ENCODE results near the gene SULT1A2.
"Not testable (repeated sequence)": the region's sequence is repeated elsewhere in the genome, so short reads cannot be mapped to it uniquely, and the experiment has no call there.

The SULT1A2 gene

DNA sequence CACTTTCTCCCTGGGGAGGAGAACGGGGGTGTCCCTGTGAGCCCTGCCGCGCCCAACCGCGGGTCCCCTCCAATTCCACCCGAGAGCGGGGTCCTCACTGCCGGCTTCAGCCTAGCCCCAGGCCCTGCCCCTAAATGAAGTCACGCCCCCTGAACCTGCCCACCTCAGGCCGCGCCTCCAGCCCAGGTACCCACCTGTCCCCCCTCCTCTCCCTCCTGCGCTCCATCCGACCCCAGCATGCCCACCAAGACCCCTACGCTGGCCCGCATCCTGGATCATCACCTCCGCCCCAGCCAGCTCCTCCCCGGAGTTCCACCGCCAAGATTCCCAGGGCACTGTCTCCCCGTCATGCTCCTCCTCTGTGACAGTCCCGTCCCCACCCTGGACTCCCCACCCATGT is 4.1 kb upstream of the SULT1A2 start:
- H3K27ac ChIP-seq (ENCODE audit: low read length); H3K9me3 ChIP-seq (replicated peaks; ENCODE audit: insufficient read depth, low read length); H3K36me3 ChIP-seq (replicated peaks; ENCODE audit: insufficient read depth, low read length); H3K4me3 ChIP-seq (ENCODE audit: low read length); H4K20me1 ChIP-seq (ENCODE audit: insufficient read depth, low read length); DNase-seq; H3K9ac ChIP-seq (ENCODE audit: low read length); H3K27me3 ChIP-seq (replicated peaks; ENCODE audit: insufficient read depth, low read length); H3K9me2 ChIP-seq (replicated peaks; ENCODE audit: insufficient read depth, low read length); H3K79me2 ChIP-seq (ENCODE audit: low read length); H3K4me1 ChIP-seq (ENCODE audit: low read length); H2AFZ ChIP-seq (ENCODE audit: low read length); H3K4me2 ChIP-seq (ENCODE audit: low read depth, low read length); H3F3A ChIP-seq (ENCODE audit: insufficient read depth, low read length): not testable (repeated sequence)

DNA sequence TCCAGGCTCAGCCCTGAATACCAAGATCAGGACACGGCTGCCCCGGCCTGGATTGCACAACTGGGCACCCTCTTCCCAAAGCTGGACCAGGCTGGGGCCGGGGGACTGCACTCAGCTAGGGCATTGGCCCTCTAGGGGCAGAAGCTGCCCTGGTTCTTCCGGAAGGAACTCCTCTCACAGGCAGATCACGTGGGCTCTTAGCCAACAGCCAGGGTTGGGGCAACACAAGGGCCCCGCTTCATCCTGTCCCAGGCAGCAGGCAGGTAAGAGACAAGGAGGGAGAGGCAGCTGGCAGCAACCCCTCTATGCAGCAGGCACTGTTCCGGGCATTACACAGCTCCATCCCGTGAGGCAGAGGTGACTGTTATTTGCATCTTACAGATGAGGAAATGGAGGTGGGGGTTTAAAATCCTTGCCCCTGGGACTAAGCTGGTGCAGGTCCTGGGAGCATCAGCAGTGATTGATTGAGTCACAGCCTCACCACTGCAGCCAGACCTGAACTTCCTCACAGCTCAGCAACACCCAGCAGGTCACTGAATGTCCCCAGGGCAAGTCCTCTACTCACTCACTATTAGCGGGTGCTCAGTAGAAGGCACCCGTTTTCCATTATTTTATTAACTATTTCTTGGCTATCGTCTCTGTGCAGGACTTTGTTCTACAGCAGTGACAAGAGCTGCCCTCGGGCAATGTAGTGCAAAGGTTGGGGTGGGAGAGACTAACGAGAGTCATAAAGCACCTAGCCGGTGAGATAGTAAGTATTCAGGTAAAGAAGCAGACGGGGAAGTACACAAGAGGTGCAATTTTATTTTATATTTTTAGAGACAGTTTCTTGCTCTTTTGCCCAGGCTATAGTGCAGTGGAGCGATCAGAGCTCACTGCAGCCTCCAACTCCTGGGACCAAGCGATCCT is 2.8 kb upstream of the SULT1A2 start:
- H3K27me3 ChIP-seq (replicated peaks; ENCODE audit: insufficient read depth, low read length); H3K27ac ChIP-seq (ENCODE audit: low read length); H3K4me3 ChIP-seq (ENCODE audit: low read length); H2AFZ ChIP-seq (ENCODE audit: low read length); H3K36me3 ChIP-seq (replicated peaks; ENCODE audit: insufficient read depth, low read length); H3F3A ChIP-seq (ENCODE audit: insufficient read depth, low read length); H3K79me2 ChIP-seq (ENCODE audit: low read length); H3K9ac ChIP-seq (ENCODE audit: low read length); H3K9me2 ChIP-seq (replicated peaks; ENCODE audit: insufficient read depth, low read length); H4K20me1 ChIP-seq (ENCODE audit: insufficient read depth, low read length); DNase-seq; H3K4me1 ChIP-seq (ENCODE audit: low read length); H3K4me2 ChIP-seq (ENCODE audit: low read depth, low read length); H3K9me3 ChIP-seq (replicated peaks; ENCODE audit: insufficient read depth, low read length): not testable (repeated sequence)

DNA sequence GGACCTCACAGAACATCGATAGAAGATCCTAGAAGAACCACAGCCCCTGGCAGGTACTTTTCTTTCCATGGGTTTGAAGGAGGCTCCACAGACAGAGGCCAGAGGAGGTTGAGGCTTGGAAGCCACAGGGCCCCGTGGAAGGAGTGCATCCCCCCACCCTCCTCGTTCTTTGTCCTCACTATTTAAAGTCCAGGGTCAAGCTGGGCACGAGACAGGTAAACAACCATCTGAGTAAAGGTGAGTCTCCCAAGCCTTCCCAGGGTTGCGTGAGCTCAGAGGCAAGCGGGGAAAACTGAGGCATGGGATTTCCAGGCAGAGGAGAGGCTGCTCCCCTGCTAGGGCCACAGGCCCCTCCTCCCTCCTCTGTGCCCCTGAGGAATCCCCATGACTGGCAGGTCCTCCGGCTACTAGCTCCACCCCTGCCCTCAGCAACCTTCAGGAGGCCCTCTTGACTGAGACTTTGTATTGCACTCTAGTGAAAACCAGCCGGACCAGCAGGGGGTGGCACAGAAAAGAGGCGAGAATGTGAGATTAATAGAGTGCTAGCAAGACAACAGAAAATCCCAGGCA is 927 bp upstream of the SULT1A2 start:
- Histone ChIP-seq H3F3A (ENCODE audit: insufficient read depth, low read length) (no peaks in the 10 kb centered on the region), H3K9me2 (replicated peaks; ENCODE audit: insufficient read depth, low read length) (no peaks in the 10 kb centered on the region), H3K27me3 (replicated peaks; ENCODE audit: insufficient read depth, low read length) (no peaks in the 10 kb centered on the region), H3K4me3 (ENCODE audit: low read length) (no peak overlapping the region), H3K9ac (ENCODE audit: low read length) (no peak overlapping the region), H3K79me2 (ENCODE audit: low read length) (no peaks in the 10 kb centered on the region), H3K27ac (ENCODE audit: low read length) (no peak overlapping the region), H3K9me3 (replicated peaks; ENCODE audit: insufficient read depth, low read length) (no peaks in the 10 kb centered on the region), H3K36me3 (replicated peaks; ENCODE audit: insufficient read depth, low read length) (no peaks in the 10 kb centered on the region), H4K20me1 (ENCODE audit: insufficient read depth, low read length) (no peaks in the 10 kb centered on the region), H3K4me2 (ENCODE audit: low read depth, low read length) (no peak overlapping the region), H3K4me1 (ENCODE audit: low read length) (no peaks in the 10 kb centered on the region), H2AFZ (ENCODE audit: low read length) (no peak overlapping the region)
- TF ChIP-seq, protein P1, sequence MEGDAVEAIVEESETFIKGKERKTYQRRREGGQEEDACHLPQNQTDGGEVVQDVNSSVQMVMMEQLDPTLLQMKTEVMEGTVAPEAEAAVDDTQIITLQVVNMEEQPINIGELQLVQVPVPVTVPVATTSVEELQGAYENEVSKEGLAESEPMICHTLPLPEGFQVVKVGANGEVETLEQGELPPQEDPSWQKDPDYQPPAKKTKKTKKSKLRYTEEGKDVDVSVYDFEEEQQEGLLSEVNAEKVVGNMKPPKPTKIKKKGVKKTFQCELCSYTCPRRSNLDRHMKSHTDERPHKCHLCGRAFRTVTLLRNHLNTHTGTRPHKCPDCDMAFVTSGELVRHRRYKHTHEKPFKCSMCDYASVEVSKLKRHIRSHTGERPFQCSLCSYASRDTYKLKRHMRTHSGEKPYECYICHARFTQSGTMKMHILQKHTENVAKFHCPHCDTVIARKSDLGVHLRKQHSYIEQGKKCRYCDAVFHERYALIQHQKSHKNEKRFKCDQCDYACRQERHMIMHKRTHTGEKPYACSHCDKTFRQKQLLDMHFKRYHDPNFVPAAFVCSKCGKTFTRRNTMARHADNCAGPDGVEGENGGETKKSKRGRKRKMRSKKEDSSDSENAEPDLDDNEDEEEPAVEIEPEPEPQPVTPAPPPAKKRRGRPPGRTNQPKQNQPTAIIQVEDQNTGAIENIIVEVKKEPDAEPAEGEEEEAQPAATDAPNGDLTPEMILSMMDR (IDR thresholded peaks at IDR 0.05; ENCODE audit: low read length): peak; percentile 23
- TF ChIP-seq EZH2phosphoT487 (IDR thresholded peaks at IDR 0.05; ENCODE audit: low read length): no peak
- peak; percentile 41 for DNase-seq

DNA sequence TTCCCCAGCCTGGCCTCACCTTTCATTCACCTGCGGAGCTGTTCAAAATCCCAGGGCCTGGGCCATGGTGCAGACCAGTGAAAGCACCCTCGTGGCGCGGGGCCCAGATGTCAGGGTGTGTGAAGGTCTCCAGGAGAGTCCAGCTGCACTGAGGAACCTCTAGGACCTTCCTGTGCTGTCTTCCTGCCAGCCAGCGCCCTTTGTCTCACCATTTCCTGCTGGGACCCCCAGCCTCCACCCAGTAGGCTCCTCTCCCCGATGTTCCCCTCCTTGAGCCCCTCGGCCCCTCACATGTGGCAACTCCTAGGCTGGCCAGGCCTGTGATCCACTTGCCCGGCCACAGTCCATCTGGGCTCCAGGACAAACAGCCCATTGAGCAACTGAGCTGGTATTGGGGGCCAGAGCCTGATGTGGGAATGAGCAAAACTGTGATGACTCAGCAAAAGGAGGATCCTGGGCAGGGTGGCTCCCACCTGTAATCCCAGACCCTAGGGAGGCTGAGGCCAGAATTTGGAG is 677 bp downstream of the SULT1A2 start:
- H3F3A ChIP-seq (ENCODE audit: insufficient read depth, low read length): no peaks in the 10 kb centered on the region
- H3K27ac ChIP-seq (ENCODE audit: low read length): no peak overlapping the region
- no peak overlapping the region for H3K4me2 ChIP-seq (ENCODE audit: low read depth, low read length)
- no peaks in the 10 kb centered on the region for H3K9me2 ChIP-seq (replicated peaks; ENCODE audit: insufficient read depth, low read length)
- TF ChIP-seq EZH2phosphoT487 (IDR thresholded peaks at IDR 0.05; ENCODE audit: low read length): no peak
- TF ChIP-seq, protein P1 (IDR thresholded peaks at IDR 0.05; ENCODE audit: low read length): no peak
- no peak for TF ChIP-seq EZH2 (optimal IDR thresholded peaks at IDR 0.05; ENCODE audit: low read depth, low read length)
- no peak overlapping the region for H3K9ac ChIP-seq (ENCODE audit: low read length)
- no peak overlapping the region for H2AFZ ChIP-seq (ENCODE audit: low read length)
- no peak for DNase-seq
- no peaks in the 10 kb centered on the region for H3K79me2 ChIP-seq (ENCODE audit: low read length)
- no peaks in the 10 kb centered on the region for H3K36me3 ChIP-seq (replicated peaks; ENCODE audit: insufficient read depth, low read length)
- H3K27me3 ChIP-seq (replicated peaks; ENCODE audit: insufficient read depth, low read length): no peaks in the 10 kb centered on the region
- H3K4me3 ChIP-seq (ENCODE audit: low read length): no peak overlapping the region
- H3K9me3 ChIP-seq (replicated peaks; ENCODE audit: insufficient read depth, low read length): no peaks in the 10 kb centered on the region
- no peaks in the 10 kb centered on the region for H3K4me1 ChIP-seq (ENCODE audit: low read length)
- no peaks in the 10 kb centered on the region for H4K20me1 ChIP-seq (ENCODE audit: insufficient read depth, low read length)

DNA sequence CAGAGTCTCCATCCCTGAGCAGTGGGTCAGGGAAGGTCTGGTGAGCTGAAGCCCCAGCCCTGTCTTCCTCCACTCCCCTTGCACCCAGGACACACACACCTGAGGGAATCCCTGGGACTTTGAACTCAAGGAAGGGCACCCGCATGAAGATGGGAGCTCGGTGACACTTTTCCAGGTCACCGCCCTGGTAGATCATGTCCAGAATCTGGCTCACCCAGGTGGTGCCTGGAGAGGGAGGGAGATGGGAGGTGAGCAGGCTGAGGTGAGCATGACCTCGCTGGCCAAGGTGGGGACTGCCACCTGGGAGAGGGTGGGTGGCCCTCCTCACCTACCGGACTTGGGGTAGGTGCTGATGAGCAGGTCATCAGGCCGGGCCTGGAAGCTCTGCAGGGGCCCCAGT is 1.4 kb downstream of the SULT1A2 start:
- H2AFZ ChIP-seq (ENCODE audit: low read length); H3K9me2 ChIP-seq (replicated peaks; ENCODE audit: insufficient read depth, low read length); H3K27ac ChIP-seq (ENCODE audit: low read length); H3K9ac ChIP-seq (ENCODE audit: low read length); H3K4me2 ChIP-seq (ENCODE audit: low read depth, low read length); H3K9me3 ChIP-seq (replicated peaks; ENCODE audit: insufficient read depth, low read length); H4K20me1 ChIP-seq (ENCODE audit: insufficient read depth, low read length); H3K27me3 ChIP-seq (replicated peaks; ENCODE audit: insufficient read depth, low read length); H3F3A ChIP-seq (ENCODE audit: insufficient read depth, low read length); H3K79me2 ChIP-seq (ENCODE audit: low read length); H3K36me3 ChIP-seq (replicated peaks; ENCODE audit: insufficient read depth, low read length); DNase-seq; H3K4me3 ChIP-seq (ENCODE audit: low read length); H3K4me1 ChIP-seq (ENCODE audit: low read length): not testable (repeated sequence)
